H1 (cell line): ENCODE data around the gene DBP. TPM values are rescaled to one million over a fixed set of nuclear protein-coding genes. Genes with fewer than 3 reads are reported as not detected.

Experiments
- CTCF ChIA-PET: fragments of 300-600 bp; sonication (Branson Sonifier 250); formaldehyde crosslinking; loops from one replicate; lab custom pipeline; 2021; ENCODE audit not compliant: partially characterized antibody; lab: Charles Lee
- POLR2A ChIA-PET: fragments of 300-600 bp; sonication (Branson Sonifier 250); formaldehyde crosslinking; loops from one replicate; lab custom pipeline; 2021; ENCODE audit warnings: inconsistent platforms; ENCODE audit not compliant: partially characterized antibody; lab: Charles Lee
- DNase-seq, 2 experiments: peaks; one replicate each; pipeline versions ENCODE4 v3.0.0 to v3.0.0-alpha.2; 2010 to 2022; ENCODE audit warnings: low spot score in 2 of 2, low read depth in 1 of 2, mixed read lengths in 1 of 2
- FAIRE-seq: peaks from 2 replicates; lab custom pipeline; 2011; peaks lifted over from hg19 to GRCh38; lab: Jason Lieb, UNC
- H2AFZ ChIP-seq: 2 replicates; pipeline ENCODE4 v1.8.1; 2012; ENCODE audit warnings: low read length, inconsistent platforms
- H2AK5ac ChIP-seq: 2 replicates; pipeline ENCODE4 v1.6.1; 2013; ENCODE audit warnings: low read depth, low read length
- H2BK120ac ChIP-seq: replicated peaks from 2 replicates; pipeline ENCODE3; 2013; ENCODE audit warnings: low read depth, low read length, inconsistent platforms
- H2BK12ac ChIP-seq: 2 replicates; pipeline ENCODE4 v1.6.1; 2013; ENCODE audit warnings: low read depth, low read length
- H2BK15ac ChIP-seq: 2 replicates; pipeline ENCODE4 v1.6.1; 2013; ENCODE audit warnings: low read length
- H2BK20ac ChIP-seq: 2 replicates; pipeline ENCODE4 v1.6.1; 2013; ENCODE audit warnings: low read length
- H2BK5ac ChIP-seq: 2 replicates; pipeline ENCODE4 v1.6.1; 2013; ENCODE audit warnings: low read depth, low read length
- H3K14ac ChIP-seq: 2 replicates; pipeline ENCODE4 v1.6.1; 2013; ENCODE audit warnings: inconsistent platforms; ENCODE audit not compliant: insufficient read length
- H3K18ac ChIP-seq: 2 replicates; pipeline ENCODE4 v1.6.1; 2013; ENCODE audit warnings: low read length; ENCODE audit errors: extremely low read depth
- H3K23ac ChIP-seq: 2 replicates; pipeline ENCODE4 v1.6.1; 2013; ENCODE audit warnings: inconsistent platforms; ENCODE audit not compliant: insufficient read length
- H3K23me2 ChIP-seq: 2 replicates; pipeline ENCODE4 v1.6.1; 2013; ENCODE audit warnings: low read depth, low read length
- H3K27ac ChIP-seq: 2 replicates; pipeline ENCODE4 v1.6.1; 2011; ENCODE audit warnings: low read depth, low read length, inconsistent platforms
- H3K27me3 ChIP-seq, 4 experiments: replicated peaks in 1 of 4; 1 replicate in 1 of 4; 2 replicates in 3 of 4; pipeline versions ENCODE4 v1.6.1 to v1.8.1; 2011 to 2013; ENCODE audit warnings: low read length in 3 of 4, mild to moderate bottlenecking in 3 of 4, inconsistent platforms in 2 of 4, mixed read lengths in 2 of 4, moderate library complexity in 1 of 4; ENCODE audit not compliant: control insufficient read depth in 3 of 4, insufficient read depth in 3 of 4; ENCODE audit errors: extremely low read depth in 1 of 4
- H3K36me3 ChIP-seq, 4 experiments: 2 replicates each; pipeline versions ENCODE4 v1.6.1 to v1.8.1; 2011 to 2013; ENCODE audit warnings: mild to moderate bottlenecking in 4 of 4, low read length in 3 of 4, moderate library complexity in 2 of 4, control low read depth in 1 of 4, inconsistent platforms in 1 of 4; ENCODE audit not compliant: insufficient read depth in 4 of 4, control insufficient read depth in 2 of 4
- H3K4ac ChIP-seq: replicated peaks from 2 replicates; pipeline ENCODE3; 2013; ENCODE audit warnings: low read length, low read depth, mixed read lengths, inconsistent platforms; ENCODE audit not compliant: insufficient read length
- H3K4me1 ChIP-seq, 4 experiments: replicated peaks in 1 of 4; 1 replicate in 1 of 4; 2 replicates in 3 of 4; pipeline versions ENCODE4 v1.6.1 to v1.8.1; 2011 to 2013; ENCODE audit warnings: low read length in 3 of 4, inconsistent platforms in 2 of 4, mixed read lengths in 1 of 4; ENCODE audit not compliant: insufficient read depth in 4 of 4, control insufficient read depth in 3 of 4
- H3K4me2 ChIP-seq, 2 experiments: 2 replicates each; pipeline versions ENCODE4 v1.6.1 to v1.8.1; 2011 to 2013; ENCODE audit warnings: low read depth in 2 of 2, low read length in 2 of 2, control low read depth in 1 of 2, inconsistent platforms in 1 of 2, mild to moderate bottlenecking in 1 of 2; ENCODE audit not compliant: insufficient read depth in 1 of 2
- H3K4me3 ChIP-seq, 4 experiments: fragments of 200-600, 300-600 bp in 1 of 4; sonication (generic), shearing (Covaris generic), sonication (Bioruptor Twin) in 1 of 4; 2 replicates each; pipeline versions ENCODE4 v1.5.1 to v1.8.1; 2011 to 2016; ENCODE audit warnings: low read length in 4 of 4, low read depth in 3 of 4, control low read depth in 2 of 4, inconsistent platforms in 2 of 4, mild to moderate bottlenecking in 2 of 4, mixed read lengths in 1 of 4, moderate library complexity in 1 of 4; ENCODE audit not compliant: insufficient read depth in 2 of 4; ENCODE audit errors: extremely low read depth in 1 of 4
- H3K56ac ChIP-seq: replicated peaks from 2 replicates; pipeline ENCODE3; 2013; ENCODE audit warnings: low read depth, mild to moderate bottlenecking, mixed read lengths, low read length, inconsistent platforms; ENCODE audit not compliant: insufficient read length
- H3K79me1 ChIP-seq: 2 replicates; pipeline ENCODE4 v1.6.1; 2013; ENCODE audit warnings: low read depth, low read length, control low read depth
- H3K79me2 ChIP-seq, 2 experiments: 2 replicates each; pipeline versions ENCODE4 v1.6.1 to v1.8.1; 2012 to 2013; ENCODE audit warnings: low read length in 2 of 2, mild to moderate bottlenecking in 2 of 2, inconsistent platforms in 1 of 2; ENCODE audit not compliant: insufficient read depth in 2 of 2, control insufficient read depth in 1 of 2
- H3K9ac ChIP-seq, 4 experiments: replicated peaks in 1 of 4; 1 replicate in 1 of 4; 2 replicates in 3 of 4; pipeline versions ENCODE4 v1.6.1 to v1.8.1; 2011 to 2013; ENCODE audit warnings: low read depth in 3 of 4, low read length in 3 of 4, control low read depth in 2 of 4, mild to moderate bottlenecking in 2 of 4, moderate library complexity in 2 of 4, inconsistent platforms in 1 of 4; ENCODE audit errors: extremely low read depth in 1 of 4
- H3K9me3 ChIP-seq, 2 experiments: 2 replicates each; pipeline versions ENCODE4 v1.6.1 to v1.8.1; 2012 to 2013; ENCODE audit warnings: mild to moderate bottlenecking in 2 of 2, moderate library complexity in 2 of 2, control low read depth in 1 of 2, inconsistent platforms in 1 of 2, low read depth in 1 of 2, low read length in 1 of 2, mixed read lengths in 1 of 2; ENCODE audit not compliant: insufficient read depth in 2 of 2
- H4K20me1 ChIP-seq, 2 experiments: replicated peaks in 1 of 2; 2 replicates each; pipeline versions ENCODE3 to v1.8.1; 2011 to 2013; ENCODE audit warnings: inconsistent platforms in 2 of 2, low read length in 2 of 2, mild to moderate bottlenecking in 1 of 2; ENCODE audit not compliant: insufficient read depth in 2 of 2, control insufficient read depth in 1 of 2
- H4K5ac ChIP-seq: 2 replicates; pipeline ENCODE4 v1.6.1; 2013; ENCODE audit warnings: low read length, low read depth, mixed read lengths, inconsistent platforms; ENCODE audit not compliant: insufficient read length
- H4K8ac ChIP-seq: 2 replicates; pipeline ENCODE4 v1.8.0; 2013; ENCODE audit warnings: mild to moderate bottlenecking, moderate library complexity, low read length, inconsistent platforms; ENCODE audit not compliant: insufficient read depth; ENCODE audit errors: extremely low read depth
- H4K91ac ChIP-seq: replicated peaks from 2 replicates; pipeline ENCODE3; 2013; ENCODE audit warnings: low read length, mixed read lengths, inconsistent platforms; ENCODE audit not compliant: insufficient read length
- MAX ChIP-seq: IDR thresholded peaks from 2 replicates; pipeline ENCODE4 v1.6.1; 2012; ENCODE audit warnings: inconsistent platforms
- POLR2A ChIP-seq, 2 experiments: IDR thresholded peaks; 1 replicate in 1 of 2; 2 replicates in 1 of 2; pipeline ENCODE4 v1.6.1; 2011; ENCODE audit warnings: low read depth in 2 of 2, low read length in 2 of 2, mild to moderate bottlenecking in 2 of 2; ENCODE audit errors: control extremely low read depth in 1 of 2
- WGBS, 2 experiments: shearing (Covaris generic) in 1 of 2; methylation state at CpG; one replicate each; pipeline versions ENCODE4 v1.1.6 to v1.1.7; 2013 to 2015; ENCODE audit warnings: low lambda C conversion rate in 2 of 2, mixed read lengths in 2 of 2, inconsistent platforms in 1 of 2, low coverage in 1 of 2, missing lambda C conversion rate in 1 of 2; ENCODE audit not compliant: insufficient replicate concordance in 2 of 2, insufficient coverage in 1 of 2, insufficient read length in 1 of 2; ENCODE audit errors: extremely low coverage in 1 of 2, missing lambda C conversion rate in 1 of 2; 5-methylcytosine and 5-hydroxymethylcytosine counted together
- polyA plus RNA-seq, 7 experiments: library from polyadenylated mRNA; depleted of rRNA in 3 of 7; stranded (reverse) in 5 of 7; unstranded in 2 of 7; fragments of >200 nt in 5 of 7; fragments of 200-250 nt in 2 of 7; gene quantifications; 1 replicate in 5 of 7; 2 replicates in 1 of 7; 4 replicates in 1 of 7; pipeline versions ENCODE4 v1.2.1 to v1.2.3, GENCODE V29; 2011 to 2013; ENCODE audit warnings: missing spikeins in 2 of 7, mixed read lengths in 2 of 7
- total RNA-seq: library from RNA; stranded (reverse); fragmentation: NEBNext Ultra II Directional; extraction: Animal tissue kit (Norgen Biotek cat#: 25700); gene quantifications from 2 replicates; pipeline ENCODE4 v1.2.1, GENCODE V29; 2021

DBP gene
- total and polyA plus RNA-seq, 2 of the 8 experiments (the other 6 are each of a cell fraction or from before 2014, with no cell fraction given), result 7.5 to 8.3 TPM

GRCh38 chr19:48613852-48614435, 23.2 kb downstream of the DBP start:
- peak overlapping the region; percentile 68 for H4K91ac ChIP-seq
- ChIA-PET CTCF (interaction anchor here (1.1 to 7.2 kb wide), 3 partner anchors 17 to 124 kb away, joined by 3 to 37 read pairs (median 3); no protein-coding TSS in a partner anchor), POLR2A (interaction anchor here (0.5 to 30.9 kb wide), 21 partner anchors 1 to 221 kb away, joined by 3 to 788 read pairs (median 4); partner anchors contain the start of genes CA11, DBP, FAM83E and GRIN2D)
- H2BK15ac ChIP-seq, result peak overlapping the region; percentile 88; the same call in 1 of the 2 replicates
- peak overlapping the region; percentile 88 for H2BK5ac ChIP-seq
- H3K4me1 ChIP-seq, result peaks cover 0 to 45% (median 35%) of the 10 kb centered on the region in 4 experiments; a peak in 6 of 7 replicates
- H3K36me3 ChIP-seq, result peaks cover 17 to 32% (median 21%) of the 10 kb centered on the region in 4 experiments
- no peaks in the 10 kb centered on the region for H3K9me3 ChIP-seq
- TF ChIP-seq POLR2A (IDR thresholded peaks at IDR 0.05; ENCODE audit: control extremely low read depth in 1 of 2, low read depth in 2 of 2, low read length in 2 of 2) (peak in 1 of 2 experiments; percentile 58; a peak in 1 of 3 replicates), MAX (no peak)
- FAIRE-seq (no peak), DNase-seq (no peak)
- H2BK20ac ChIP-seq, result no peak overlapping the region
- H2BK120ac ChIP-seq, result no peak overlapping the region
- H4K20me1 ChIP-seq, result peaks cover 25 to 39% of the 10 kb centered on the region in 2 experiments
- H3K27me3 ChIP-seq, result no peaks in the 10 kb centered on the region
- H3K14ac ChIP-seq, result no peak overlapping the region
- peak overlapping the region; percentile 80 for H3K27ac ChIP-seq
- H3K79me1 ChIP-seq, result peaks cover 4% of the 10 kb centered on the region; the same call in 1 of the 2 replicates
- peak overlapping the region; percentile 58 for H4K5ac ChIP-seq
- H3K23me2 ChIP-seq, result peaks cover 4% of the 10 kb centered on the region; the same call in 1 of the 2 replicates
- H3K4me3 ChIP-seq, result peak overlapping the region in 3 of 4 experiments; percentile 0 to 50 (median 10); a peak in 5 of 8 replicates
- peak overlapping the region; percentile 17; the same call in 1 of the 2 replicates for H3K18ac ChIP-seq
- H4K8ac ChIP-seq, result peak overlapping the region; percentile 86
- peak overlapping the region; percentile 99 for H3K4ac ChIP-seq
- WGBS, 2 experiments, result 87% methylated on average over 13 of the region's 13 CpGs; no CpG with 5 or more reads in 1 of the 2 experiments
- H2AFZ ChIP-seq, result no peak overlapping the region
- no peak overlapping the region for H3K23ac ChIP-seq
- peaks cover 20 to 29% of the 10 kb centered on the region in 2 experiments for H3K79me2 ChIP-seq
- peak overlapping the region; percentile 54; the same call in 1 of the 2 replicates for H2AK5ac ChIP-seq
- H3K4me2 ChIP-seq, result peak overlapping the region; percentile 58 to 66
- no peak overlapping the region for H3K56ac ChIP-seq
- peak overlapping the region in 2 of 4 experiments; percentile 0 to 50; a peak in 4 of 7 replicates for H3K9ac ChIP-seq
- H2BK12ac ChIP-seq, result 0 out of 2 replicates have a peak overlapping the region, but pooled peaks have one; percentile 90
